CMK (cell line): ENCODE data around the gene VANGL1.

Experiments used
- DNase-seq: peaks from one replicate; pipeline ENCODE4 v3.0.0-alpha.2; 2010; ENCODE audit warnings: low read depth

VANGL1 gene

GRCh38 chr1:115705085-115705951 lies 63.5 kb downstream of the VANGL1 start:
- DNase-seq, result no peak

- no peak for DNase-seq
Measured at GRCh38 chr1:115705963-115706362, 64.2 kb downstream of the VANGL1 start.

- DNase-seq, result peak; percentile 24
Measured at GRCh38 chr1:115706587-115707425, 65.0 kb downstream of the VANGL1 start.

- no peak for DNase-seq
Measured at GRCh38 chr1:115710859-115711624, 69.3 kb downstream of the VANGL1 start.

GRCh38 chr1:115712911-115713609 lies 71.3 kb downstream of the VANGL1 start:
- no peak for DNase-seq

GRCh38 chr1:115713906-115714305 lies 72.1 kb downstream of the VANGL1 start:
- no peak for DNase-seq

- no peak for DNase-seq
Measured at GRCh38 chr1:115714572-115715141, 72.9 kb downstream of the VANGL1 start.

- DNase-seq, result no peak
Measured at GRCh38 chr1:115717541-115717940, 75.8 kb downstream of the VANGL1 start.

GRCh38 chr1:115718011-115718754 lies 76.4 kb downstream of the VANGL1 start:
- no peak for DNase-seq

- no peak for DNase-seq
Measured at GRCh38 chr1:115719285-115719684, 77.5 kb downstream of the VANGL1 start.

GRCh38 chr1:115722221-115722620 lies 80.5 kb downstream of the VANGL1 start:
- no peak for DNase-seq

- no peak for DNase-seq
Measured at GRCh38 chr1:115723756-115724155, 82.0 kb downstream of the VANGL1 start.

GRCh38 chr1:115725600-115725999 lies 83.8 kb downstream of the VANGL1 start:
- DNase-seq, result no peak

- no peak for DNase-seq
Measured at GRCh38 chr1:115726161-115726560, 84.4 kb downstream of the VANGL1 start.

GRCh38 chr1:115726570-115726969 lies 84.8 kb downstream of the VANGL1 start:
- DNase-seq, result no peak

GRCh38 chr1:115727706-115728249 lies 86.0 kb downstream of the VANGL1 start:
- no peak for DNase-seq

- DNase-seq, result no peak
Measured at GRCh38 chr1:115728341-115728740, 86.6 kb downstream of the VANGL1 start.

GRCh38 chr1:115729756-115730155 lies 88.0 kb downstream of the VANGL1 start:
- no peak for DNase-seq

GRCh38 chr1:115732316-115732715 lies 90.5 kb downstream of the VANGL1 start:
- DNase-seq, result no peak

- no peak for DNase-seq
Measured at GRCh38 chr1:115740811-115741210, 99.0 kb downstream of the VANGL1 start.
